ENCODE data around the gene GZMM.

DNA sequence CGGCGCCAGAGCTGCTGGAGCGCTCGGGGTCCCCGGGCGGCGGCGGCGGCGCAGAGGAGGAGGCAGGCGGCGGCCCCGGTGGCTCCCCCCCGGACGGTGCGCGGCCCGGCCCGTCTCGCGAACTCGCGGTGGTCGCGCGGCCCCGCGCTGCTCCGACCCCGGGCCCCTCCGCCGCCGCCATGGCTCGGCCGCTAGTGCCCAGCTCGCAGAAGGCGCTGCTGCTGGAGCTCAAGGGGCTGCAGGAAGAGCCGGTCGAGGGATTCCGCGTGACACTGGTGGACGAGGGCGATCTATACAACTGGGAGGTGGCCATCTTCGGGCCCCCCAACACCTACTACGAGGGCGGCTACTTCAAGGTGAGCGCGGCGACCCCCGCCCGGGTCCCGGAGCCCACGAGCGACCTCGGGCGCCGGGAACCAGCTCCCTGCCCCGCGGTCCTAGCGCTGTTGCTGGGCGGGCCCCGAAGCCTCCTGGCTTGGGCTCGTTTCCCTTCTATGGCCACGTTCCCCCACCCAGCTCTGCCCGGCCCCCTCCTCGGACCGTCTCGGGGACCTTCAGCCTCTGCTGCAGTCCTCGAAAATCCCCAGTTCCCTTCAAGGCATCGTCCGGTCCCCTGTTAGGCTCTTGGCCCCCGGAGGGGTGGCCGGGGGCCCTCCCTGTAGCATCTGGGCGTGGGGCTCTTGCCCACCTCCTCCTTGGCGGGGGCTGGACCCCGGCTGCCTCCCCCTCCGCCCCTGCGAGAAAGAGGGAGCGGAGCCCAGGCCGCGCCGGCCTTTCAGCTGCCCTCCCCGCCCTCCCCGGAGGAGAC lies 11.9 kb upstream of the GZMM start, which contains the start of gene CDC34:
- TF ChIP-seq POLR2A (IDR thresholded peaks at IDR 0.05; ENCODE audit: low read depth, low read length) (no peak), POLR2AphosphoS5 (IDR thresholded peaks at IDR 0.05; ENCODE audit: low read depth, low read length) (no peak), POU2F2 (IDR thresholded peaks at IDR 0.05; ENCODE audit: low read depth, low read length) (no peak), TAF1 (IDR thresholded peaks at IDR 0.05; ENCODE audit: low read depth, low read length) (no peak)
